K562 (cell line): Measurements from ENCODE around the gene IGLL1. TPM values are rescaled to one million over a fixed set of nuclear protein-coding genes. Genes with fewer than 3 reads are reported as not detected.

Experiments
- HNRNPLL ChIP-seq: fragments of 200-400 bp; formaldehyde crosslinking; IDR thresholded peaks from 2 replicates; pipeline ENCODE4 v1.6.1; 2017; ENCODE audit warnings: low read length, low read depth, mild to moderate bottlenecking; ENCODE audit not compliant: poor library complexity, severe bottlenecking
- MEIS2 ChIP-seq: fragments of 450-650 bp; IDR thresholded peaks from 2 replicates; pipeline ENCODE4 v1.6.1; 2014; ENCODE audit warnings: mild to moderate bottlenecking; ENCODE audit not compliant: partially characterized antibody
- NR2C1 ChIP-seq, 2 experiments: fragments of 450-650 bp; IDR thresholded peaks; 2 replicates each; pipeline ENCODE4 v1.6.1; 2017; ENCODE audit warnings: mild to moderate bottlenecking in 2 of 2, antibody characterized with exemption in 1 of 2, inconsistent platforms in 1 of 2, missing compliant biosample characterization in 1 of 2, missing genetic modification characterization in 1 of 2
- PYGO2 ChIP-seq: fragments of 450-650 bp; IDR thresholded peaks from 2 replicates; pipeline ENCODE4 v1.6.1; 2016; ENCODE audit warnings: mild to moderate bottlenecking, missing genetic modification characterization, moderate library complexity, missing compliant biosample characterization
- TCF7 ChIP-seq: sonication (generic); IDR thresholded peaks from 2 replicates; pipeline ENCODE4 v1.6.1; 2016; ENCODE audit warnings: antibody characterized with exemption, borderline replicate concordance
- ZNF3 ChIP-seq: fragments of 250-450 bp; sonication (Bioruptor Pico); IDR thresholded peaks from 2 replicates; pipeline ENCODE4 v1.5.0; 2021; ENCODE audit warnings: mild to moderate bottlenecking, moderate library complexity
- ZNF644 ChIP-seq: fragments of 200-800 bp; sonication (Bioruptor generic); IDR thresholded peaks from 2 replicates; pipeline ENCODE4 v1.6.1; 2016; ENCODE audit warnings: low read depth, missing genetic modification characterization, missing compliant biosample characterization
- ZNF707 ChIP-seq: fragments of 250-450 bp; sonication (Bioruptor Pico); conservative IDR thresholded peaks from 2 replicates; pipeline ENCODE4 v1.8.0; 2022; ENCODE audit warnings: inconsistent platforms, mild to moderate bottlenecking, moderate library complexity
- polyA plus RNA-seq, 8 experiments: library from polyadenylated mRNA; depleted of rRNA in 4 of 8; stranded (reverse) in 5 of 8; unstranded in 3 of 8; fragments of >200 nt; fragmentation: Nextera tagmentation in 2 of 8; fragmentation: Illumina TruSeq in 1 of 8; extraction: Ambion mirVana in 2 of 8; extraction: Trizol in 1 of 8; gene quantifications; 2 replicates each; pipeline versions ENCODE4 v1.2.1 to v1.2.3, GENCODE V29; 2011 to 2014; ENCODE audit warnings: inconsistent platforms in 1 of 8, missing spikeins in 1 of 8
- total RNA-seq, 7 experiments: library from RNA; depleted of rRNA in 6 of 7; stranded (reverse); fragments of >200 nt in 6 of 7; fragmentation: Illumina TruSeq in 2 of 7; extraction: Trizol in 2 of 7; gene quantifications; 2 replicates each; pipeline versions ENCODE4 v1.2.1 to v1.2.3, GENCODE V29; 2011 to 2021; ENCODE audit warnings: low replicate concordance in 1 of 7
- TF ChIP-seq, protein P1 (sequence below): fragments of 450-650 bp; IDR thresholded peaks from 2 replicates; pipeline ENCODE4 v1.7.0; 2016; ENCODE audit warnings: borderline replicate concordance
- TF ChIP-seq, protein P2 (sequence below): fragments of 200-400 bp; formaldehyde crosslinking; IDR thresholded peaks from 2 replicates; pipeline ENCODE4 v1.6.1; 2017; ENCODE audit warnings: mild to moderate bottlenecking, low read depth, low read length, moderate library complexity
- TF ChIP-seq, protein P3 (sequence below), 3 experiments: fragments of 200-800 bp in 1 of 3; sonication (Bioruptor generic) in 1 of 3; sonication (generic) in 1 of 3; formaldehyde crosslinking in 1 of 3; IDR thresholded peaks; 2 replicates each; pipeline versions ENCODE4 v1.6.1 to v1.8.0; 2016 to 2022; ENCODE audit warnings: mild to moderate bottlenecking in 2 of 3, missing compliant biosample characterization in 2 of 3, missing genetic modification characterization in 2 of 3, missing genetic modification reagents in 1 of 3
- TF ChIP-seq, protein P4 (sequence below): fragments of 450-650 bp; IDR thresholded peaks from 2 replicates; pipeline ENCODE4 v1.6.1; 2017; ENCODE audit warnings: antibody characterized with exemption

IGLL1 gene
- total and polyA plus RNA-seq, 9 of the 15 experiments (the other 6 are each of a cell fraction or from before 2014, with no cell fraction given): 0.10 to 0.32 (median 0.20) TPM; not detected in 6

DNA sequence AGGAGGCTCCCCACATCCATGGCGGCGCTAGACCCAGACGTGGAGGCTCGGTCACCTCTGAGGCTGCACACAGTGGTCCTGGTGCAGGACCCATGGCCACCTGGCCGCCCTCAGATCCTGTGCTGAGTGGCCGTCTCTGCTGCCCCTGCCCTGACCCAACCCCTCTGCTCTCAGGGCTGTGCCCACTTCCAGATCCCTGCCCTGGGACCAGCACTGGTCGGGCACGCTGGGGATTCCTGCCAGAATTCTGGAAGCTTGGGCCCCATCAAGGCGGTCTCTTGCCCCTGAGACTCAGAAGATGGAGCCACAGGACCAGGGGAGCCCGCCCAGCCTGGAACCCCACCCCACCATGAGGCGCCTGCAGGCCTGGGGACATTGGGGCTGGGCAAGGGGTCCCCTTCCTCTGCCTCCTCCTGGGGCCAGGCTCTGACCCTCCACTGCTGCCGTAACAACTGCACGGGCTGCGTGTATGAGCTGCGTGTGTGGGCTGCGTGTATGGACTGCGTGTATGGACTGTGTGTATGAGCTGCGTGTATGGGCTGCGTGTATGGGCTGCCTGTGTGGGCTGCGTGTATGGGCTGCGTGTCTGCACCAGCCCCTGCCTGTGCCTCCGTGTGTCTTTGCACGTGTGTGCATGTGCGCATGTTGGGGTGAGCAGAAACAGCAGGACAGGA, 48.7 kb downstream of the IGLL1 start (continued):
- TF ChIP-seq, protein P1, sequence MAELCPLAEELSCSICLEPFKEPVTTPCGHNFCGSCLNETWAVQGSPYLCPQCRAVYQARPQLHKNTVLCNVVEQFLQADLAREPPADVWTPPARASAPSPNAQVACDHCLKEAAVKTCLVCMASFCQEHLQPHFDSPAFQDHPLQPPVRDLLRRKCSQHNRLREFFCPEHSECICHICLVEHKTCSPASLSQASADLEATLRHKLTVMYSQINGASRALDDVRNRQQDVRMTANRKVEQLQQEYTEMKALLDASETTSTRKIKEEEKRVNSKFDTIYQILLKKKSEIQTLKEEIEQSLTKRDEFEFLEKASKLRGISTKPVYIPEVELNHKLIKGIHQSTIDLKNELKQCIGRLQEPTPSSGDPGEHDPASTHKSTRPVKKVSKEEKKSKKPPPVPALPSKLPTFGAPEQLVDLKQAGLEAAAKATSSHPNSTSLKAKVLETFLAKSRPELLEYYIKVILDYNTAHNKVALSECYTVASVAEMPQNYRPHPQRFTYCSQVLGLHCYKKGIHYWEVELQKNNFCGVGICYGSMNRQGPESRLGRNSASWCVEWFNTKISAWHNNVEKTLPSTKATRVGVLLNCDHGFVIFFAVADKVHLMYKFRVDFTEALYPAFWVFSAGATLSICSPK: no peak
- TF ChIP-seq MEIS2 (no peak), HNRNPLL (no peak), ZNF3 (CRISPR knock-in tag) (no peak), ZNF644 (tag) (no peak), ZNF707 (CRISPR knock-in tag) (no peak), TCF7 (no peak), NR2C1 (IDR thresholded peaks at IDR 0.05) (no peak), NR2C1 (tag; IDR thresholded peaks at IDR 0.05) (no peak), PYGO2 (tag) (no peak)
- TF ChIP-seq, protein P2, sequence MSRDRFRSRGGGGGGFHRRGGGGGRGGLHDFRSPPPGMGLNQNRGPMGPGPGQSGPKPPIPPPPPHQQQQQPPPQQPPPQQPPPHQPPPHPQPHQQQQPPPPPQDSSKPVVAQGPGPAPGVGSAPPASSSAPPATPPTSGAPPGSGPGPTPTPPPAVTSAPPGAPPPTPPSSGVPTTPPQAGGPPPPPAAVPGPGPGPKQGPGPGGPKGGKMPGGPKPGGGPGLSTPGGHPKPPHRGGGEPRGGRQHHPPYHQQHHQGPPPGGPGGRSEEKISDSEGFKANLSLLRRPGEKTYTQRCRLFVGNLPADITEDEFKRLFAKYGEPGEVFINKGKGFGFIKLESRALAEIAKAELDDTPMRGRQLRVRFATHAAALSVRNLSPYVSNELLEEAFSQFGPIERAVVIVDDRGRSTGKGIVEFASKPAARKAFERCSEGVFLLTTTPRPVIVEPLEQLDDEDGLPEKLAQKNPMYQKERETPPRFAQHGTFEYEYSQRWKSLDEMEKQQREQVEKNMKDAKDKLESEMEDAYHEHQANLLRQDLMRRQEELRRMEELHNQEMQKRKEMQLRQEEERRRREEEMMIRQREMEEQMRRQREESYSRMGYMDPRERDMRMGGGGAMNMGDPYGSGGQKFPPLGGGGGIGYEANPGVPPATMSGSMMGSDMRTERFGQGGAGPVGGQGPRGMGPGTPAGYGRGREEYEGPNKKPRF: no peak
- TF ChIP-seq, protein P3, sequence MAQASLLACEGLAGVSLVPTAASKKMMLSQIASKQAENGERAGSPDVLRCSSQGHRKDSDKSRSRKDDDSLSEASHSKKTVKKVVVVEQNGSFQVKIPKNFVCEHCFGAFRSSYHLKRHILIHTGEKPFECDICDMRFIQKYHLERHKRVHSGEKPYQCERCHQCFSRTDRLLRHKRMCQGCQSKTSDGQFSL (CRISPR knock-in tag; IDR thresholded peaks at IDR 0.05): no peak
- TF ChIP-seq, protein P3 (tag; IDR thresholded peaks at IDR 0.05): no peak
- TF ChIP-seq, protein P4, sequence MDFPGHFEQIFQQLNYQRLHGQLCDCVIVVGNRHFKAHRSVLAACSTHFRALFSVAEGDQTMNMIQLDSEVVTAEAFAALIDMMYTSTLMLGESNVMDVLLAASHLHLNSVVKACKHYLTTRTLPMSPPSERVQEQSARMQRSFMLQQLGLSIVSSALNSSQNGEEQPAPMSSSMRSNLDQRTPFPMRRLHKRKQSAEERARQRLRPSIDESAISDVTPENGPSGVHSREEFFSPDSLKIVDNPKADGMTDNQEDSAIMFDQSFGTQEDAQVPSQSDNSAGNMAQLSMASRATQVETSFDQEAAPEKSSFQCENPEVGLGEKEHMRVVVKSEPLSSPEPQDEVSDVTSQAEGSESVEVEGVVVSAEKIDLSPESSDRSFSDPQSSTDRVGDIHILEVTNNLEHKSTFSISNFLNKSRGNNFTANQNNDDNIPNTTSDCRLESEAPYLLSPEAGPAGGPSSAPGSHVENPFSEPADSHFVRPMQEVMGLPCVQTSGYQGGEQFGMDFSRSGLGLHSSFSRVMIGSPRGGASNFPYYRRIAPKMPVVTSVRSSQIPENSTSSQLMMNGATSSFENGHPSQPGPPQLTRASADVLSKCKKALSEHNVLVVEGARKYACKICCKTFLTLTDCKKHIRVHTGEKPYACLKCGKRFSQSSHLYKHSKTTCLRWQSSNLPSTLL: no peak
- TF ChIP-seq, all 486 proteins: peak for 0
